Lung (tissue), 12 donors: ENCODE data around the gene GSTM4. TPM values are rescaled to one million over a fixed set of nuclear protein-coding genes. Genes with fewer than 3 reads are reported as not detected.

Experiments
- ATAC-seq: fragments of 200-7000 bp; cut with Tn5 transposase; one replicate; pipeline ENCODE4 v1.9.1; 2020; ENCODE audit warnings: moderate number of reproducible peaks; ENCODE audit not compliant: insufficient read depth, low FRiP score
- DNase-seq, 3 donors: peaks; one replicate each; pipeline ENCODE4 v3.0.0-alpha.2; 2013 to 2017
- H3K27ac ChIP-seq, 2 donors: one replicate each; pipeline ENCODE4 v1.5.1; 2013; ENCODE audit warnings: mild to moderate bottlenecking in 2 of 2, moderate library complexity in 2 of 2, control low read depth in 1 of 2, inconsistent platforms in 1 of 2, low read depth in 1 of 2, low read length in 1 of 2
- H3K27me3 ChIP-seq, 3 donors: one replicate each; pipeline ENCODE4 v1.5.1; 2013; ENCODE audit warnings: low read length in 2 of 3; ENCODE audit not compliant: control insufficient read depth in 3 of 3, insufficient read depth in 3 of 3
- H3K36me3 ChIP-seq, 4 donors: one replicate each; pipeline ENCODE4 v1.5.1; 2013; ENCODE audit warnings: low read length in 4 of 4, mild to moderate bottlenecking in 1 of 4, moderate library complexity in 1 of 4; ENCODE audit not compliant: control insufficient read depth in 4 of 4, insufficient read depth in 4 of 4
- H3K4me1 ChIP-seq, 5 donors: one replicate each; pipeline ENCODE4 v1.5.1; 2013; ENCODE audit warnings: low read length in 5 of 5, mild to moderate bottlenecking in 2 of 5, moderate library complexity in 1 of 5; ENCODE audit not compliant: control insufficient read depth in 5 of 5, insufficient read depth in 5 of 5
- H3K4me3 ChIP-seq: one replicate; pipeline ENCODE4 v1.5.1; 2013; ENCODE audit warnings: mild to moderate bottlenecking, control low read depth, moderate library complexity
- H3K9ac ChIP-seq, 2 donors: one replicate each; pipeline ENCODE4 v1.5.1; 2013; ENCODE audit warnings: low read length in 2 of 2, control low read depth in 1 of 2; ENCODE audit not compliant: insufficient read depth in 1 of 2
- H3K9me3 ChIP-seq, 4 donors: one replicate each; pipeline ENCODE4 v1.5.1; 2013; ENCODE audit warnings: low read length in 3 of 4, mild to moderate bottlenecking in 1 of 4, moderate library complexity in 1 of 4; ENCODE audit not compliant: control insufficient read depth in 4 of 4, insufficient read depth in 3 of 4
- CTCF ChIP-seq: IDR thresholded peaks from 2 replicates; pipeline ENCODE4 v1.5.1; 2012; ENCODE audit warnings: mild to moderate bottlenecking; ENCODE audit errors: control extremely low read depth, extremely low read depth
- WGBS, 2 donors: extraction: QIAGEN DNeasy Blood & Tissue Kit; methylation state at CpG; one replicate each; pipeline ENCODE4 v1.1.7; 2013; 5-methylcytosine and 5-hydroxymethylcytosine counted together
- polyA plus RNA-seq, 2 donors: library from polyadenylated mRNA; stranded (reverse); fragments of 200-250 nt; gene quantifications; one replicate each; pipeline ENCODE4 v1.2.1, GENCODE V29; 2013
- total RNA-seq, 2 donors: library from RNA; depleted of rRNA in 1 of 2; stranded (reverse); fragments of >200 nt in 1 of 2; gene quantifications; one replicate each; pipeline ENCODE4 v1.2.1, GENCODE V29; 2014 to 2021
- donor health status: control.
- donor health status: control.
- donor health status: Bipolar disorder and iron deficiency.
- donor health status: healthy.
- donor health status: DM: yes; HTN: yes; CAD: no.

Gene GSTM4
- total and polyA plus RNA-seq, 4 donors, result 8.8 to 19.7 (median 17.9) TPM

- Histone ChIP-seq H3K27me3 (no peaks in the 10 kb centered on the region), H3K36me3 (peaks cover 0 to 24% (median 13%) of the 10 kb centered on the region in 4 donors), H3K4me1 (no peaks in the 10 kb centered on the region), H3K27ac (no peak overlapping the region), H3K9ac (no peak overlapping the region), H3K9me3 (no peaks in the 10 kb centered on the region), H3K4me3 (no peak overlapping the region)
- WGBS, 2 donors, result 78 to 82% methylated on average over 6 of the region's 6 CpGs
- TF ChIP-seq CTCF, result no peak
- ATAC-seq (no peak), DNase-seq (no peak)
These were observed 21.6 kb upstream of the GSTM4 start for GRCh38 chr1:109634292-109634691.

- no peak for DNase-seq
- Histone ChIP-seq H3K36me3 (peaks cover 0 to 16% (median 9%) of the 10 kb centered on the region in 4 donors), H3K4me1 (no peaks in the 10 kb centered on the region), H3K27ac (no peak overlapping the region), H3K9me3 (no peaks in the 10 kb centered on the region), H3K4me3 (no peak overlapping the region), H3K9ac (no peak overlapping the region), H3K27me3 (no peaks in the 10 kb centered on the region)
- TF ChIP-seq CTCF, result no peak
- WGBS, 2 donors, result 51 to 53% methylated on average over 13 of the region's 13 CpGs
- ATAC-seq, result no peak
These were observed 20.8 kb upstream of the GSTM4 start for GRCh38 chr1:109634771-109635750.

GRCh38 chr1:109635862-109636200, 20.1 kb upstream of the GSTM4 start:
- WGBS, 2 donors, result 79 to 98% methylated on average over 2 of the region's 2 CpGs
- TF ChIP-seq CTCF, result no peak
- ATAC-seq (no peak), DNase-seq (no peak)
- no peaks in the 10 kb centered on the region for H3K4me1 ChIP-seq
- H3K27ac ChIP-seq, result no peak overlapping the region
- peaks cover 0 to 11% (median 6%) of the 10 kb centered on the region in 4 donors for H3K36me3 ChIP-seq
- H3K27me3 ChIP-seq, result no peaks in the 10 kb centered on the region
- H3K9ac ChIP-seq, result no peak overlapping the region
- no peak overlapping the region for H3K4me3 ChIP-seq
- H3K9me3 ChIP-seq, result no peaks in the 10 kb centered on the region
